ENCODE data around the gene PIMREG.
"Not testable (repeated sequence)": the region's sequence is repeated elsewhere in the genome, so short reads cannot be mapped to it uniquely, and the experiment has no call there.

The PIMREG gene

DNA sequence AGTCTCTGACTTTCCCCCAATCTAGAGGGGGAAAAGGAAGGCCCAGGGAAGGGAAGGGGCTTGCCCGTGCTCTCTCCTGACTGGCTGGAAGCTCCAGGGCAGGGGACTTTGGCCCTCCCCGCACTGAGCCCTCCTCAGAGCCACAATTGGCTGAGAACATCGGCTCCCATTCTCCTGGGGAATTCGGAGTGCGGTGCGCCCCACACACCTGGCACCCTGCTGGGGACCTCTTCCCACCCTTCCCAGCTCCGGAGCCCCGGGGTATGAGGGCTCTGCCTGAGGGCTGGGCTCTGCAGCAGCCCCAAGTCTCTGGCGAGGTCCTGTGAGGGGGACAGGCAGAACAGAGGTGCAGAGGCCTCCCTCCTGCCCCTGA, 36.0 kb downstream of the PIMREG start:
- DNase-seq: no peak

DNA sequence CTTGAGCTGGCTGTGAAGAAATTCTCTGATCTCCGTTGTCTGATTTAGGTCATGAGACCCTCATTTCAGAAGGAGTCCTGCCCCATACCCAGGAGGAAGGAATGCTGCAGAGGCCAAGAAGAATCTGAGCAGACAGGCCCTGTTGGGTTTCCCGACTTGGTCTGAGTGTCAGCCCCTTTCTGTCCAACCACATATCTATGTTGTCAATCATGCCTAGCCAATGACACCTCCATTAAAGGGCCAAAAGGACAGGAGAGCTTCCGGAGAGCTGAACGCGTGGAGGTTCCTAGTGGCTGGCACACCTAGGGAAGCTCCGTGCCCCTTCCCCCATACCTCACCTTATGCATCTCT, 37.8 kb downstream of the PIMREG start:
- DNase-seq: no peak

GRCh38 chr17:6482796-6483195, 38.5 kb downstream of the PIMREG start:
- DNase-seq: not testable (repeated sequence)

DNA sequence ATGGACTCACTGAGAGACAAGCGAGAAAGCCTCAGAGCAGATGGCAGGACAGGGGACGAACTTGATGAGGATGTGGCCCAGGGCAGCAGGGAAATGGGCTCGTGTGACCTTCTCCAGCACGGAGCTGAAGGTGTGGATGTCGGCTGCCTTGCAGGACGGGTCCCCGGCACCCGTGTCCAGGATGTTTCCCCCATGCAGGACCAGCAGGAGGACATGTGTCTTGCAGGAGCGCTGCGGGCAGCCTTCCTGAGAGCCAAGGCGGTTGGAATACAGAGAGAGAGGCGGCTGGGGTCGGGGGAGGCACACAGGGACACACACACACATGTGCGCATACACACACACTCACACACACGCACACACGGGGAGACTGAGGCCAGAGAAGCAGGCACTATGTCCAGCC, 39.3 kb downstream of the PIMREG start:
- no peak for DNase-seq

DNA sequence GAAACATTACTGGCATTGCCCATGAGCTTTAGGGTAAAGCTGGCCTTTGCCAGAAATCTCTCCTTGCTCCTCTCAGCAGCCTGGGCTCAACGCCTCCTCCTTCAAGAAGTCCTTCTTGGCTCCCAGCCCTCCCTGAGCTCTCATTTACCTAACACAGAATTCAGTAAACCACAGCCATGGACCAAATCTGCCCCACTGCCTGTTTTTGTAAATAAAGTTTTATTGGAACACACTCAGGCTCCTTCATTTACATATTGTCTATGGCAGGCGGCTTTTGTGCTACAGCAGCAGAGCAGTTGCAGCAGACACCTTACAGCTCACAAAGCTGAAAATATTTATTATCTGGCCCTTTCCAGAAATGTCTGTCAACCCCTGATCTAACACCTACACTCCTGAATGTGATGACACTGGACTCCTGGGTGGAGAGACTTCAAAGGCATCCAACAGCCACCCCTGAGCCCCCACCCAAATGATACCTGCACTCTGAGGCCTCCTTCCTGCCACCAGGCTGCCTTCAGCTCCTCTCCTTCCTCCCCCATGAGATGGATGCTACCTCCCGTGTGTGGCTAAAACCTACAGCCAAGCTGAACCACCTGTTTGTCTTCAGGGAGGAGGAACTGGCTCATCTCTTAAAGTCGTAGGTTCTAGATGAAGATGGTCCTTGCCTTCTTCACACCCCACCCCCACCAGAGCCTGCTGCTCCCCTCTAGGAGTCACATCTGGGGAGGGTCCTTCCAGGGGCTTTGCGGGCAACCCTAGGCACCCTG, 41.6 kb downstream of the PIMREG start:
- DNase-seq: no peak

- DNase-seq: no peak
These were observed 43.2 kb downstream of the PIMREG start for GRCh38 chr17:6487251-6488007.

GRCh38 chr17:6488008-6488539, 43.8 kb downstream of the PIMREG start:
- DNase-seq: no peak

GRCh38 chr17:6489016-6489550, 44.8 kb downstream of the PIMREG start:
- DNase-seq: no peak

DNA sequence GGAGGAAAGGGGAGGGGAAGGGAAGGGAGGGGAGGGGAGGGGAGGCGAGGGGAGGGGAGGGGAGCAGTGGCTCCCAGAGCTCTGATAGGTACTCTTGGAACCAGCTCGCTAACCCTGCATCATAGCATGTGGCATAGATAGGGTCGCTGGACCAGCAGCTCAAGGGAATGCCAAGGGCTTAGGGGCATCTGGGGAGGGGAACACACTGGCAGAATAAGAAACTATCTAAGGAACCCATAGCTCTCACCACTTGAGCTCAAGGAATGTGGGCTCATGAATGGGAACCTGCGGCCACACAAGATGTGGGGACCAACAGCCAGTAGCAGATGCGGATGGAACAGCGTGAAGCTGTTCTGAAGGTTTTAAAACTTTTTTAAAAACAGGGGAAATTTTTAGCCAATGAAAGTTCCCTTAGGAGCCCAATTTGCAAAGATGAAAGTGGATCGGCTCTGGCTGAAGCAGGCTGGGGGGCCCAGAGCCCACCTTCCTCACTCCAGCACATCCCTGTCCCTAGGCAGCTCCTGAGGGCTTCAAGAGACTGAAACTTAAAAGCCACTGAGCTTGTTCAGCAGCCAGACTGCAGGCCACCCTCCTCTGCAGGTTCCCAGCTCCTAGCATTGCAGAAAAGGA, 46.9 kb downstream of the PIMREG start:
- no peak for DNase-seq

GRCh38 chr17:6492892-6493674, 48.8 kb downstream of the PIMREG start:
- DNase-seq: no peak

GRCh38 chr17:6494239-6494941, 50.1 kb downstream of the PIMREG start:
- no peak for DNase-seq

- DNase-seq: no peak
These were observed 51.3 kb downstream of the PIMREG start for GRCh38 chr17:6495450-6496115.

DNA sequence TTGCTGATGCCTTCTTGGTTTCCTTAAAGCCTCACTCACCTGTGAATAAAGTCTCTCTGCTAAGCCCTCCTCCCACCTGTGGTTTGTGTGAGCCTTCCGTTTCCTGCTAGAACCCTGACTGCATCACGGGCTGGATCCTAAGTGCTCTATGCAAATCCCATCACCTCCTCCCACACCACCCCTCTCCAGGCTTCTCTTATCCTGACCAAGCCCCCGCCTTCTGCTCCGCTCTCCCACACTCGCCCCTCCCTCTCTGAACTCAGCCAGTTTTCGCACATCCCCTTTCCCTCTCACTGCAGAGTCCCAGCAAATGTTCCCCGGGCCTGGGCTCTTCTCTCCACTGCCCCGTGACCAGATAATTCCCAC, 51.8 kb downstream of the PIMREG start:
- DNase-seq: no peak

DNA sequence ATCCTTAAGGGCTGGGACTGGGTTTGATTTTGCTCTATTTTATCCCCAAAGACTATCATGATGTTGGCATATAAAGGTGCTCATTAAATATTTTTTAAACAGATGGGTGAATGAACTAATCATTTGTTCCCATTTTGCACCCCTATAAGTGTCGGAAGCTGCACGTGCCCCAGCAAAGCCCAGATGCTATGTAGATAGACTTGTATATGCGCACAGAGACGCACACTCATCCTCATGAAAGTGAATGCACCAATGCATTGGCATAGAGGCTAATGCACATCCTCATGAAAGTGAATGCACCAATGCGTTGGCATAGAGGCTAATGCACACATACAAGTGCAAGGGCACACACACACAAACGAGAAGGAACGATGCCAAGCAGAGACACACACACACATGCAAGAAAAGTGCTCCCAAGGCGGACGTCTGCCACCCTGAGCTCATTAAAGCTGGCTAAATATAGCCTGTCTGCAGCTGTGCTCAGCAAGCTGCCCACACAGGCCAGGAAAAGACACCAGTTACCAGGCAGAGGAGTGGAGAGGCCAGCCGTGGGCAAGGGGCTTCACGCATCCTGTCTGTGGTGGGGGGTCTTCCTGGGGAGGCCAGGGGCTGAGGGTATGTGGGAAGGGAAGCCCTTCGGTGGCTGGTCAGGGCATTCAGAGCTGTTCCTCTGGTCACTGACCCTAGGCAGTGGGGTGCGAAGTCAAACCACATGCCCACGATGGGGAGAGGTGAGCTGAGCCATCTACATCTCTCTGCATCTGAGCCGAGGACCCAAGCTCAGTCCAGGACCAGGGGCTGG, 52.6 kb downstream of the PIMREG start:
- DNase-seq: no peak

DNA sequence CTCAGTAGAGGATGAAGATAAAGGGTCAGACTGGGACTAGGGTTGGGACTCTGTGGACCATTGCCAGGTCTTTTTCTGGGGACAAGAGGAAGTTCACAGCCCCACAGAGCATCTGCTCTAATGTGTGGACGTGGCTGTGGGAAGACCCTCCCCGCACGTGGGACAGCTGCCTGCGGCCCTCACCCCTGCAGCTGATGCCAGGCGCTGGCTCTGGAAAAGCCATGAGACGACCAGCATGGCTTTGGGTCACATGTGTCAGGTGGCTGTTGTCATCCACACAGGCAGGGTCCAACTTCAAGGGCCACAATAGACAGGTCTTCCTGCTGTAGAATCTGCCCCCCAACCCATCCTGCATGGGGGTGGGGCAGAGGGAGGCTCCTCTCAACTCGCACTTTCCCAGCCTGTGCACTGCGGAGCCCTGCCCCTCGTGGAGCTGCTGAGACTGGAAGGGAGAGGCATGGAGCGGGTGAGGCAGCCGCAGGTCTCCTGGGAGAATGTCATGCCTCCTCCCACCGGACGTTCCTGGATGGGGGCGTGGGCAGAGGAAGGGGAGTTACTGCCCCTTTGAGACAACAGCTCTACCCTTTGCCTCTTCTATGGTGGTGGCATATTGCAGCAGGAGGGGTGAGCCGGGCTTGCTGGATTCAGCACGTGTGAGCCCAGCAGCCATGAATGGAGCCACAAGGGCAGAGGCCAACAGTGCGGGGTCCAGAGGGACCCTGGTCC, 53.4 kb downstream of the PIMREG start:
- no peak for DNase-seq

DNA sequence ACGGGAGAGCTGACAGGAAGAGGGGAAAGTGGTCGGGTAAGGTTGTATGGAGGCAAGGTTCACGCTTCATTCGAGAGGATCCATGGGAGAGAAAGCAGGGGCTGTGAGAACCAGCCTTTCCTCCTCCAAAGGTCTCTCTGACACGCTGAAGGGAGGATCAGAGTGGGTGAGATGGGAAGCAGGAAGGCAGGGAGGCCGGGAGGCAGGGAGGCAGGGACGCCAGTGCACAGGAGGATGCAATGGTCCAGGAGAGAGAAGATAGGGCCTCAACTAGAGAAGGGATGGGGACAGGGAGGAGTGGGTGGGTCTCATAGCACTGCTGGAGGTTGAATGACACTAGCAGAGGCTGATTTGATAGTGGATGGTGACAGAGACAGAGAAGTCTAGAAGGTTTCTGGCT, 54.1 kb downstream of the PIMREG start:
- DNase-seq: no peak

GRCh38 chr17:6498901-6499540, 54.8 kb downstream of the PIMREG start:
- peak; percentile 26 for DNase-seq
